Medulla oblongata (tissue), 1 donor: Measurements from ENCODE around the gene EOGT.

Source experiments
- DNase-seq: peaks from one replicate; pipeline ENCODE4 v3.0.0-alpha.2; 2015; ENCODE audit errors: extremely low spot score

Gene EOGT

DNA sequence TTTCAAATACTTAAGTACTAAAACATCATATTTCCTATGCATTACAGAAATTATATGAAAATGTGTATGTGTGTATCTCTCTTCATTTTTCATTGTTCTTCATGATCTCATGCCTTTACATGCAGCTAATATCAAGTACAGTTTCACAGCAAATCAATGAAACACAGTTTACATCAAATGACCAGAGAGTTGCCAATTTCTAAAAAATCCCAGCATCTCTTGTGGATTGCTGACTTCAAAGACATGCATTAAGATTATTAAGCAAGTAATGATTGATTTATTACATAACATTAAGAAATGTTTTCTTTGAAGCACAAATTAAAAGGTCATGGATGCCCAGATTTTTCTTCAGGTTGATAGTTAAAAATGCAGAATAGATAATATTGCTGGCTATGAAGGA, 50.1 kb downstream of the EOGT start:
- DNase-seq: no peak

DNA sequence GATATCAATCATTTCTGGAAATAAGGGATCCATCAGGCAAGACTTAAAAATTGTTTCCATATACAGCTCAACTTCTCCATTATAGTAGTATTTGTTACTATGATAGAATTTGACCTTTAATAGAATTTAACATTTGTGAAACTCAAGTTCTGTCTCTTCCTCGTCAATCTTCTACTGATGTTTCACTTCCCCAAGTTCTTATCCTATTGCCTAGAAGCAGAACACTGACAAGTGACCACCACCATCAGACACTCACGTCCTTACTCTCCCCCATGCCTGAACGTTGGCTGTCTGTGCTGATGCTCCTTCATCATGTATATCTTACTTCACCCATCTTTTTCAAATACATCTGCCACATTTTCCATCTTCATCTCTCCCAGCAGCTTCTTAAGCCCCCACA, 54.6 kb downstream of the EOGT start:
- no peak for DNase-seq

DNA sequence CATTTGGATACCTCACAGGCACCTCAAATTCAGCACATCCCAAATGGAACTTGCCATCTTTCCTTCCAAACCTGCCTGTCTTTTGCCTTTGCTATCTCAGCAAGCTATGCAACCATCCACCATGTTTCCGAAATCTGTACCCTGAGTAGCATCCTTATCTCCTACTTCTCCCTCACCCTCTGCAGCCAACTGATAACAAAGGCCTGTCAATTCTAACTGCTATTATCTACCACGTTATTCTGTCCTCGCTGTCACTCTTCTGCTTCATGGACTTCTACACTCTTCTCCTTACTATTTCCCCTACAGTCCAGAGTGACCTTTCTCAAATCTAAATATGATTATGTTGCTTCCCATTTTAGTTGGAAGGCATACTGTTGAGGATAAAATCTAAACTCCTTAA, 55.6 kb downstream of the EOGT start:
- no peak for DNase-seq

DNA sequence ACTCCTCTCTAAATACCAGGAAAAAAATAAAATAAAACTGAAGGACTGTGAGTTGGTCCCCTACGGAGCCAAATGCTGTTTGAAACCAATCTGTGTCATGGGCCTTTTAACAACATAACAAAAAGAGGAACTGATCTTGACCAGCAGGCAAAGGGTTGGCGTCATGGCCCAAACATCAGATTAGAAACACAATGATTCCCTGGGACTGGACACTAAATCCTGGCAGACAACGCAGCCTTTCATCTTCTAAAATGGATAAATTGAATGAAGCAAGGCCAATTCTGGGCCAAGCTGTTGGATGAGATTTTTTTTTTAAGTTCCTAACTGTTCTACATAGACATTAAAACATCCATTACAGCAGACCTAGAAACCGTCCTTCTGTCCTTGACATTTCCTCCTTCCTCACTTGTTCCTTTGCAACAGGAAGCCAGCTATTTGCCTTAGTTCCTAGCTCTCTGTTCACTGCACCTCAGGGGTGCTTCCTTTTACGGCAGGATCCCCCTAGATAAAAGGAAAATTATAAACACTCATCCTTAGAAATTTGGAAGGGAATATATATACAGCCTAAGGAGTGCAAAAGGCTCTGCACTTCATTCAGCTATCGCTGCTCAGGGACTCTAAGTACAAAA, 59.6 kb downstream of the EOGT start:
- peak; percentile 18 for DNase-seq

DNA sequence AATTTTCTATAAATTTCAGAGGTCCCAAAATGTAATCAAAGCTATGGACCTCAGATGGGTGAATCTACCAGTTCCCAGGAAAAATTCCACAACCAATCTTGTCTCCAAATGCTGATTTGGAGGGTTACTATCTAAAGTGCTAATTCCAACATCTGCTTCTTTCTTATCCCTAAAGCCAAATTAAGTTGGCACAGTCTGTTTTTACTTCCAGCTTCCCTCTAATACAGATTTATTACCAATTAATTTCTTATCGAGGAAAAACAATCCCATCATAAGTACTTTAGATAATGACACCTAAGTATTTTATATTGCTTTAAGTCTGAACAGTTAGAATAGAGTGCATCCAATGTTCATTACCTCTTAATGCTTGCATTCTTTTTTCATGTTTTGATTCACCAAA, 68.3 kb downstream of the EOGT start:
- no peak for DNase-seq

DNA sequence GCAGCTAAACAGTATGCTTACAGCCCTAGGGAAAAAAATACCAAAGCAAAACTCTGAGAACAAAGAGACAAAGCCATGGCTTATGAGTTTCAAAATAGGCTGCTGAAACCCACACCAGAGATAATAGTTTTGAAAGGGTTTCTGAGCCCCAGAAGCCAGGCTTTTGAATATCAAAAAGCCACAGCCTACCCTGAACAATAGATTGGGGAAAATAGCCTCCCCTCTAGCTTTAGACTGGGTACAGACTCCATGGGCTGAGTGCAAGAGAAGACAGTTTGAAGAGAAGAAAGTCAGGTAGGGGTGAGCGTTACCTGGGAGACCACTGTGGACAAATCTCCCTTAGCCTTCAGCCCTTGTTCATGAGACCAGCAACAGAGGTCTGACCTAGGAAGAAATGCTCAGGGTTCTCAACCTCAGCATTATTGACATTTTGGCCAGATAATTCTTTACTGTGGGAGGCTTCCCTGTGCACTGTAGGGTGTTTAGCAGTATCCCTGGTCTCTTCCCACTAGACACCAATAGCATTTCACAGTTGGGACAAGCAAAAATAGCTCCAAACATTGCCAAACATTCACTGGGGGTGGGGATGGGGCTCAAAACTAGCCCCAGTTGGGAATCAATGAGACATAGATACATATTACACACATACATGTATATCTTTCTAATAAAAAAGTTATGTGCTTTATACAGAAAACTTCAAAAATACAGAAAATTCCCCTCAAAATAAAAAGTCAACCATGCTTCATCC, 69.6 kb downstream of the EOGT start:
- no peak for DNase-seq

DNA sequence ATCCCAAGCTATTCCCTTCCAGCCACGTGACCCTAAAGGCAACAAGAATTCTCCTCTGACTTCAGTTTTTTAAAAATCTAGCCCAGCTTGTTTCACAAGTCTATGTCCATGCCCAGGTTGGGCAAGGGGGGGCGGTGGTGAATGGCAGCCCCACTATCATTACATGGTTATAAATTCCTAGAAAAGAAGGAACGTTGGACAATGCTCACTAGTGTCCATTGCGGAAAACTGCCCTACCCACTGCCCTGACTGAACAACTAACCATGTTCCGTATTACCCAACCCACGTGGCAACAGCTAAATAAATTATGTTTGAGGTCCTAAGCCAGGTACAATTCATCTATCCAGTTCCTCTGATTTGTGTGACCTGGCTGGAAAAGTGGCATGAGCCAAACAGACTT, 72.4 kb downstream of the EOGT start:
- no peak for DNase-seq

DNA sequence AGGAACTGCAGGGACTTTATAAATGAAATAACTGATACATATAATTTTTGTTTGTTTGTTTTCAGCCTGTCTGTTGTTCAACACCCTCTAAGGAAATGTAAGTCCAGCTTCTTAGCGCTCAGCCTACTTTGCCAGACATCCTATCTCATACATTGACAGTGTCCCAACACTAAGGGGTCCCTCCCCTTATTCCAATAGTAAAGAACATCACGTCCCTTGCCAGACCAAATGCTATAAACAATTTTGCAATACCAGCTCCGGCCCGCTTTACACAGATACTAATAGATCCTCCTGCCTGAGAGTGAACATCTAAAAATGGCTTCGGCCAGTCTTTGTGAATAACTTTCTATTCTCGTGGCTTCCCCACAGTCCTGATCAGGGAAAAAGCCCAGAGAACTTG, 76.6 kb downstream of the EOGT start:
- no peak for DNase-seq

DNA sequence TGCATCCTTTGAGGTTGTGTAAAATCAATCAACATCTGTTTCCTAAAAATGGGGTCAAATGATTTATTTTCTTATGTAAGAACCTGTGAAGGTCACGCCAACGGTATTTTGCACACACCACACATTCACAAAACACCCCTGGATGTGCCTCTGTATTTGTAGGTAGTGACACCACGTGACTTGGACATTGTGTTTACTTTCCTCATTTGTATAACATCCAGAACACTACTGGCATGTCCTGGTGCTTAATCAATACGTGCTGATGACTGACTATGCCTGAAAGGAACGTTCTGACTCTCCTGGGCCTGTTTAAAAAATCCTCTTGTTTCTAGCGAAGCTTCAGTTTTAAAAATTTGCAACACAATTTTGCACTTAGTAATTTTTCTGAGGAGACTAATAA, 77.7 kb downstream of the EOGT start:
- no peak for DNase-seq

DNA sequence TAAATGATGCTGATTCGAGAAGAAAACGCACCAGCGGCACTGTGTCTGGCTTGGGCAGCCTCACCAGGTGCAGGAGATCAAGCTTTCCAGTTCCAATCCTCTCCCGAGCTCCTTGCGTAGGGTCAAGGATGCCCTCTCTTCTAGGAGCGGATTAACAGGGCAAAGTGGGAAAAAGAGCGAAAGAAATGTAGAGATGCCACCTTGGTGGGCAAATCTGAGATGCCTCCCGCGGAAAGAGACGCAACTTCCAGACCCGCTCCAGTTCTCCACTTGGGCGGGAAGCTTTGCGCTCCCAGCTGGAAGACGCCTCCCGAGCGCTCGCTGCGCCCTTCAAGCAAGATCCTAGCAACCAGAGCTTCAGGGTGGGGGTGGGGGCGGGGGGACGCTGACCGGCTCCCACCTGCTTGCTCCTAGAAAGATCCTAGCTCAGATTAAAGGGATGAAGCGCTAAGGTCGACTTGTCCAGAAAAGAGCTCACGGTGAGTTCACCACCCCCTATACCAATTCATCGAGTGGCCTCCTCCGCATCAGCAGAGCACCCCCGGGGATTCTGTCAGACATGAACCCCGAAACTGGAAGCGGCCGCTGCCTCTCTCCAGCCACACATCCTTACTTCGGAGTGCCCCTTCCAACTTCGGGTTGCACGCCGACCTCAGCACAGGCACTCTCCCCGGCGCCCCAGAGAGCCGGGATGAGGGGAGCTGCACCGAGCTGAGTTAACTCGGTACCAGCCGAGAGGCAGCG, 81.9 kb downstream of the EOGT start:
- peak; percentile 9 for DNase-seq
